Chondrocyte (in vitro differentiated cells): ENCODE measurements around the gene PHYHIPL. TPM values are rescaled to one million over a fixed set of nuclear protein-coding genes. Genes with fewer than 3 reads are reported as not detected.

Source experiments
- DNase-seq: peaks from one replicate; pipeline ENCODE4 v3.0.0; 2021; ENCODE audit warnings: mixed read lengths, low spot score
- H3K27ac Mint-ChIP-seq: one replicate; pipeline ENCODE4 v1.8.0; 2021; ENCODE audit warnings: mild to moderate bottlenecking, moderate library complexity, mixed read lengths; ENCODE audit not compliant: unreplicated experiment
- H3K27me3 Mint-ChIP-seq: 2 replicates; pipeline ENCODE4 v1.8.0; 2021; ENCODE audit warnings: low read depth, mixed read lengths
- H3K36me3 Mint-ChIP-seq: 2 replicates; pipeline ENCODE4 v1.8.0; 2021; ENCODE audit warnings: low read depth, mixed read lengths
- H3K4me1 Mint-ChIP-seq: 2 replicates; pipeline ENCODE4 v1.8.0; 2021; ENCODE audit warnings: low read depth, mild to moderate bottlenecking, mixed read lengths
- H3K4me3 Mint-ChIP-seq: one replicate; pipeline ENCODE4 v1.8.0; 2021; ENCODE audit warnings: mild to moderate bottlenecking, moderate library complexity, mixed read lengths; ENCODE audit not compliant: unreplicated experiment
- H3K9me3 Mint-ChIP-seq: 2 replicates; pipeline ENCODE4 v1.8.0; 2021; ENCODE audit warnings: low read depth, mixed read lengths
- long read RNA-seq: library from polyadenylated mRNA; stranded (forward); transcript quantifications from one replicate; pipeline ENCODE4 v2.0.0, GENCODE V29; 2021
- total RNA-seq: library from RNA; stranded (reverse); gene quantifications from 3 replicates; pipeline ENCODE4 v1.2.1, GENCODE V29; 2021
- TF ChIP-seq, protein P1 (sequence below): fragments of 200-600 bp; sonication (generic); IDR thresholded peaks from 2 replicates; pipeline ENCODE4 v1.5.0; 2021; ENCODE audit warnings: antibody characterized with exemption, mild to moderate bottlenecking, moderate library complexity

PHYHIPL gene
- 0.15 to 0.70 TPM (median 0.20 TPM) in 3 replicates for total RNA-seq
- long read RNA-seq: 0 reads

DNA sequence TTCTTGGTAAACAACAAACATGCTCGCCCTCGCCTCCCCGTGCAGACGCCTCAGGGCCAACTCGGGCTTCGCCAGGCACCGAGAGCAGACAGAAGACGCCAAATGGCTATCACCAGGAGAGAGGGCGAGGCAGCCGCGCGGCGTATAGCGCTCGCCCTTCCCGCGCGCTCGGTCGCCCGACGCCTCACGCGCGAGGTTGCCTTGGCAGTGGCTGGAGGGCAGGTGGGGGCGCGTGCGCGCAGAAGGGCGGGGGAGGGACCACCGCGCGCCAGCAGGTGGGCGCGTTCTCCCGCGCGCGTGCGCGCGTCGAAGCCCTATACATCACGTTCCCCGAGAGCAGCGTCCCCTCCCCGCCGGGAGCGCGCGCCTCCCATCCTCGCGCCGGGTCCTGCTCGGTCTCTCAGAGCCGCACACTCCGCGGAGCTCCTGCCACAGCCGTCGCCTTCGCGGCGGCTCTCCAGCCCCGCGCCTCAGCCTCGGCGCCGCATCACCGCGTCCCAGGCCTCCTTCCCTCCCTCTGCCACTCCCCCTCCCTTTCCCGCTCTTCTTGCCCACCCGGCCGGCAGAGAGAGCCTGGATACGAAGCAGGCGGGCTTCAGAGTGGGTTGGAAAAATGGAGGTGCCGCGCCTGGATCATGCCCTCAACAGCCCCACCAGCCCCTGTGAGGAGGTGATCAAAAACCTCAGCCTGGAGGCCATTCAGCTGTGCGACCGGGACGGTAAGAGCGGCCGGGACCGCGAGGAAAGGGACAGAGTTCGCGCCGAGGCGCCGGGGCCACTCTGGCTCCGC is at the start of gene PHYHIPL:
Gene PHYHIPL, plus strand, starts transcription at position 403 of the 790 bp plus-strand sequence. Its CDS starts 211 bp downstream, at position 614.
- TF ChIP-seq, protein P1, sequence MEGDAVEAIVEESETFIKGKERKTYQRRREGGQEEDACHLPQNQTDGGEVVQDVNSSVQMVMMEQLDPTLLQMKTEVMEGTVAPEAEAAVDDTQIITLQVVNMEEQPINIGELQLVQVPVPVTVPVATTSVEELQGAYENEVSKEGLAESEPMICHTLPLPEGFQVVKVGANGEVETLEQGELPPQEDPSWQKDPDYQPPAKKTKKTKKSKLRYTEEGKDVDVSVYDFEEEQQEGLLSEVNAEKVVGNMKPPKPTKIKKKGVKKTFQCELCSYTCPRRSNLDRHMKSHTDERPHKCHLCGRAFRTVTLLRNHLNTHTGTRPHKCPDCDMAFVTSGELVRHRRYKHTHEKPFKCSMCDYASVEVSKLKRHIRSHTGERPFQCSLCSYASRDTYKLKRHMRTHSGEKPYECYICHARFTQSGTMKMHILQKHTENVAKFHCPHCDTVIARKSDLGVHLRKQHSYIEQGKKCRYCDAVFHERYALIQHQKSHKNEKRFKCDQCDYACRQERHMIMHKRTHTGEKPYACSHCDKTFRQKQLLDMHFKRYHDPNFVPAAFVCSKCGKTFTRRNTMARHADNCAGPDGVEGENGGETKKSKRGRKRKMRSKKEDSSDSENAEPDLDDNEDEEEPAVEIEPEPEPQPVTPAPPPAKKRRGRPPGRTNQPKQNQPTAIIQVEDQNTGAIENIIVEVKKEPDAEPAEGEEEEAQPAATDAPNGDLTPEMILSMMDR: no peak
- peaks cover 28% of the 10 kb centered on the region for H3K27me3 Mint-ChIP-seq
- peaks cover 12% of the 10 kb centered on the region for H3K4me1 Mint-ChIP-seq
- H3K9me3 Mint-ChIP-seq: no peaks in the 10 kb centered on the region
- peak within 1 kb of the TSS; percentile 76 for H3K4me3 Mint-ChIP-seq
- peak within 1 kb of the TSS; percentile 37 for H3K27ac Mint-ChIP-seq
- peak; percentile 63 for DNase-seq
- no peaks in the 10 kb centered on the region for H3K36me3 Mint-ChIP-seq

DNA sequence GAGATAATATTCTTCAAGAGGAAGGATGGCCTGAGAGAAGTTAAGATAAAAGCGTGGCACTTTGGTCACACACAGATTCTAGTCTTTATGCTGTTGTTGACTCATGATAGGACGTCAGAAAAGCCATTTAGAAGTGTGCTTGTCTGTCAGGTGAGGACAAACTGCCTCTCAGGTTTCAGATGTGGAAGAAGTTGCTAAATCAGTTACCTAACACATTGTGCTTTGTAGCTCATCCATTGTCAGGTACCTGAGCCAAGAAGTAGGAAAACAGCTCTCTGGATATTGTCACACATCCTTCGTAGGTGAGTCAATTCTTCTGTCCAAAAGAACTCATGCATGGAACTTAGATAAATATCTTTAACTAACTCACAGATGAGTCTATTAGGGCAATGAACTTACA is 49.5 kb upstream of the PHYHIPL start:
- TF ChIP-seq, protein P1: no peak
- Mint-ChIP-seq H3K27me3 (peaks cover 8% of the 10 kb centered on the region), H3K36me3 (no peaks in the 10 kb centered on the region), H3K4me1 (peaks cover 23% of the 10 kb centered on the region), H3K27ac (no peak overlapping the region), H3K9me3 (peaks cover 2% of the 10 kb centered on the region), H3K4me3 (no peak overlapping the region)
- no peak for DNase-seq

DNA sequence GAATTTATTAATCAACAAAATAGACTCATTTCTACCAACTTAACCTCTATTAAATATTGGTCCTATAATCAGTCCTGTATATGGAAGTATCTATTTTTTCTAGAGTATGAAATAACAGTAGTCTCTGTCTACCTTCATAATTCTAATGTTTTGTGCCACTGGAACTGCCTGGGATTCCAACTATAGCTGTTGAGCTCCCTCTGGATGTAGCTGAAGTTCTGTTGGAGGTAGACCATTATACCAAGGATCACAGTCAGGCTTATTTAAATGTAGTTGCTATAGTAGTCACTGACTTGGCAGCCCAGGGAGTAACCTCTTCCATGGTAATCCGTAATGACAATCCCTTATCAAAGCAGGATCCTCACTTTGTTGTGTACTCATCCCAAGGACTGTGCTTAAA is 48.5 kb upstream of the PHYHIPL start:
- DNase-seq: no peak
- H3K9me3 Mint-ChIP-seq: peaks cover 2% of the 10 kb centered on the region
- H3K27me3 Mint-ChIP-seq: peaks cover 10% of the 10 kb centered on the region
- no peak overlapping the region for H3K27ac Mint-ChIP-seq
- H3K4me3 Mint-ChIP-seq: no peak overlapping the region
- peaks cover 23% of the 10 kb centered on the region for H3K4me1 Mint-ChIP-seq
- H3K36me3 Mint-ChIP-seq: no peaks in the 10 kb centered on the region
- TF ChIP-seq, protein P1: no peak

DNA sequence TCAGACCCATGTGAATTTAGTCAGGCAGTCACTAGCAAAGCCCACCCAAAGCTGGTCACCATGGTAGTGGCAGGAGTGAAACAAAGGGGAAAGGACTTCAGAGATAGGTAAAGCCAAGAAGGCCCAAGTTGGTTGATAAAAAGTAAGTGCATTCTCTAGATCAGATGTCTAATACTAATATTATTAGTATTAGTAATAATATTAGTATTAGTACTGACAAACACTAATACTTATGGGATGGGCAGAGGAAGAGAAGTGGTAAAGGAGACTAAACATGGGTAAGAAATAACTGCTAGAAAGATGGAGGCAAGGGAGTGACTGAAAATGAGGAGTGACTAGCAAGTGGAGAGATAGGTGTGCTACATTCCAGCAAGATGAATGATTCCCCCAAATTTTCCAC is 46.6 kb upstream of the PHYHIPL start:
- TF ChIP-seq, protein P1: no peak
- no peak overlapping the region for H3K27ac Mint-ChIP-seq
- no peak overlapping the region for H3K4me3 Mint-ChIP-seq
- peaks cover 14% of the 10 kb centered on the region for H3K27me3 Mint-ChIP-seq
- H3K36me3 Mint-ChIP-seq: no peaks in the 10 kb centered on the region
- no peak for DNase-seq
- H3K9me3 Mint-ChIP-seq: peaks cover 2% of the 10 kb centered on the region
- peaks cover 26% of the 10 kb centered on the region for H3K4me1 Mint-ChIP-seq

DNA sequence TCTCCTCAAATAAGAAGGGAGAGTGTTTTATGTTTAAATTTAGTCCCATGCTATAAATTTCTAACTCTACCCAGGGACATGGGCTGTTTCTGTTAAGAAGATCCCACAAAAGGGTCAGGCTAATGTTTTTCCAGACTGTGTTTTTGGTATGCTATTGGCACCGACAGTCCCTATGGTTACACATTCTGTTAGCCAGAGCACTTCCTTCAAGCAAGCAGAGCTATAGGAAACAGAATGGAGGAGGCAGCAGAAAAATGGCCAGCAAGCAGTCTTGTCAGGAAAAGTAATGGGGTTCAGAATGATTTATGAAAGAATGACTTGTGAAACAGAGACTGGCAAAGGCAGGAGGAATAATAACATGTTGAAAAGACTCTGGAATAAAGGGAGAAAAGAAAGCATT is 44.8 kb upstream of the PHYHIPL start:
- TF ChIP-seq, protein P1: no peak
- Mint-ChIP-seq H3K27me3 (peaks cover 14% of the 10 kb centered on the region), H3K4me3 (no peak overlapping the region), H3K36me3 (no peaks in the 10 kb centered on the region), H3K9me3 (peaks cover 2% of the 10 kb centered on the region), H3K27ac (no peak overlapping the region), H3K4me1 (peaks cover 9% of the 10 kb centered on the region)
- no peak for DNase-seq
